HepG2 (cell line): ENCODE measurements around the gene GLYATL1B. TPM values are rescaled to one million over a fixed set of nuclear protein-coding genes. Genes with fewer than 3 reads are reported as not detected.
A peak's percentile ranks its signal among the peaks of the same experiment; 100 is the strongest.

Experiments used
- BHLHE40 ChIP-seq: IDR thresholded peaks from 2 replicates; pipeline ENCODE4 v1.6.1; 2011; ENCODE audit warnings: low read length, improper control_type of control experiment
- IRX3 ChIP-seq: sonication (generic); formaldehyde crosslinking; IDR thresholded peaks from 2 replicates; pipeline ENCODE4 v1.8.1; 2023; ENCODE audit warnings: mild to moderate bottlenecking, low read depth, missing genetic modification reagents, borderline replicate concordance
- MXI1 ChIP-seq: IDR thresholded peaks from 3 replicates; pipeline ENCODE4 v1.6.1; 2012; ENCODE audit warnings: low read depth, low read length, inconsistent platforms, borderline replicate concordance
- PHF21A ChIP-seq: sonication (generic); formaldehyde crosslinking; IDR thresholded peaks from 2 replicates; pipeline ENCODE4 v1.5.0; 2020; ENCODE audit warnings: mild to moderate bottlenecking, missing genetic modification reagents
- PHF8 ChIP-seq: sonication (generic); formaldehyde crosslinking; IDR thresholded peaks from 2 replicates; pipeline ENCODE4 v1.5.0; 2020; ENCODE audit warnings: missing genetic modification reagents
- ZNF296 ChIP-seq: sonication (generic); formaldehyde crosslinking; conservative IDR thresholded peaks from 2 replicates; pipeline ENCODE4 v1.5.0; 2020; ENCODE audit warnings: mild to moderate bottlenecking, missing genetic modification reagents
- ZNF510 ChIP-seq: sonication (generic); formaldehyde crosslinking; IDR thresholded peaks from 2 replicates; pipeline ENCODE4 v1.4.0; 2020; ENCODE audit warnings: low read depth, mild to moderate bottlenecking, missing genetic modification reagents
- ZNF556 ChIP-seq: sonication (generic); formaldehyde crosslinking; IDR thresholded peaks from 2 replicates; pipeline ENCODE4 v1.4.0; 2020; ENCODE audit warnings: mild to moderate bottlenecking, missing genetic modification reagents, borderline replicate concordance
- ZNF564 ChIP-seq: sonication (generic); formaldehyde crosslinking; IDR thresholded peaks from 2 replicates; pipeline ENCODE4 v1.8.1; 2023; ENCODE audit warnings: mild to moderate bottlenecking, missing genetic modification reagents
- ZNF790 ChIP-seq: sonication (generic); formaldehyde crosslinking; IDR thresholded peaks from 2 replicates; pipeline ENCODE4 v1.8.0; 2022; ENCODE audit warnings: missing genetic modification reagents, mild to moderate bottlenecking, borderline replicate concordance
- polyA plus RNA-seq, 8 experiments: library from polyadenylated mRNA; depleted of rRNA in 3 of 8; stranded (reverse) in 7 of 8; unstranded in 1 of 8; fragments of >200 nt; fragmentation: Illumina TruSeq in 4 of 8; extraction: Trizol in 4 of 8; gene quantifications; 2 replicates each; pipeline versions ENCODE4 v1.2.1 to v1.2.3, GENCODE V29; 2011 to 2016; ENCODE audit warnings: low read depth in 4 of 8, missing spikeins in 1 of 8, mixed read lengths in 1 of 8; ENCODE audit not compliant: insufficient read depth in 1 of 8
- total RNA-seq, 5 experiments: library from RNA; depleted of rRNA; stranded (reverse); fragments of >200 nt; fragmentation: Illumina TruSeq; extraction: Trizol; gene quantifications; 2 replicates each; pipeline ENCODE4 v1.2.3, GENCODE V29; 2016; ENCODE audit warnings: low read depth in 1 of 5
- TF ChIP-seq, protein P1 (sequence below): sonication (generic); formaldehyde crosslinking; IDR thresholded peaks from 2 replicates; pipeline ENCODE4 v1.4.0; 2020; ENCODE audit warnings: missing genetic modification reagents
- TF ChIP-seq, protein P2 (sequence below): sonication (generic); formaldehyde crosslinking; IDR thresholded peaks from 2 replicates; pipeline ENCODE4 v1.4.0; 2020; ENCODE audit warnings: missing genetic modification reagents
- TF ChIP-seq, protein P3 (sequence below): sonication (generic); formaldehyde crosslinking; conservative IDR thresholded peaks from 2 replicates; pipeline ENCODE4 v1.4.0; 2020; ENCODE audit warnings: missing genetic modification reagents
- TF ChIP-seq, protein P4 (sequence below): sonication (generic); formaldehyde crosslinking; IDR thresholded peaks from 2 replicates; pipeline ENCODE4 v1.4.0; 2020; ENCODE audit warnings: mild to moderate bottlenecking, low read depth, missing genetic modification reagents
- TF ChIP-seq, protein P5 (sequence below): sonication (generic); formaldehyde crosslinking; IDR thresholded peaks from 2 replicates; pipeline ENCODE4 v1.8.0; 2022; ENCODE audit warnings: missing genetic modification reagents, mild to moderate bottlenecking, moderate library complexity, borderline replicate concordance
- TF ChIP-seq, protein P6 (sequence below): IDR thresholded peaks from 2 replicates; pipeline ENCODE4 v1.6.1; 2016; ENCODE audit warnings: low read depth, control low read depth

The GLYATL1B gene
- total and polyA plus RNA-seq, 2 of the 13 experiments (the other 11 are each of a cell fraction or from before 2014, with no cell fraction given): not detected

DNA sequence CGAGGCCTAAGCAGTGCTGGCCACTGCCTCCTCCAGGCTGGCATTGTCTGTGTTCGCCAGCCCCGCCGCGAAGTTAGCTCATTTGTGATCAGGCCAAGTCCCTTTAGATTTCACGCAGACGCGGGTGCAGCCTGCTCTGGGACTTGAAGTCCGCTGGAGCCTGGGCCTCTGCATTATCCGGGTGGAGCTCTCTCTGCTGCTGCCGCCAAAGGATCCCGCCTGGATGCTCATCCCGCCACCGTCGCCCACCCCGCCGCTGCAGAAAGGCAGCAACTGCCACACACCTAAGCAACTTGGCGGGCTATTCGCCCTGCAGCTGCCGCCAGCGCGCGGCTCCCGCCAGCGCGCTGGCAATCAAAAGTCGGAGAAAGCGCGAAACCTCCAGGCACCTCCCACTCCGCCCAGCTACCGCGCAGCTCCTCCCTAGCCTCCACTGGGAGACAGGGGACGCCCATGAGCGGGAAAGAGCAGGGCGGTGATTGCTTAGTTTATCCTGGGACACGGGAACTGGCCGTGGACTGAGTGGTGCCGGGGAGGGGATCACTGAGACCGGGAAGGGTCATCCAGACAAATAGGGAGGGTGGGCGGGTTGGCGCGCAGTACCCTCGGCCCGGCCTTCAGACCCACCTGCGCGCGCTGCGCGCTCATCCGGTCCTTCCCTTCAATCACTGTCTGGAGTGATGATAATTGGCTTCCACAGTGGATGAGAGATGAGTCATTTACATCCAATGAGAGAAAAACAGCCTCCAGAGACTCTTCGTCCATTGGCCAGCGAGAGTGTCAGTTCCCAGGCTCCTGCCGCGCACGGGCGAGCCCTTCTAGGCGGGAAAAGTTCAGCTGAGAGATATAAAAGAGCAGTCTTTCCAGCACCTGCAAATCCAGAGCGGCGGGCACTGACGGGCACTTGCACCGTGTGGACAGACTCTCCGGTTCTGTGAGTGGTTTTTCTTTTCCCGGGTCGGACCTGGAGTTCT lies 20.5 kb downstream of the GLYATL1B start, which contains the start of gene FAM111B (continued):
- peak; percentile 57; the same call in 1 of the 2 replicates for TF ChIP-seq BHLHE40
- TF ChIP-seq, protein P1, sequence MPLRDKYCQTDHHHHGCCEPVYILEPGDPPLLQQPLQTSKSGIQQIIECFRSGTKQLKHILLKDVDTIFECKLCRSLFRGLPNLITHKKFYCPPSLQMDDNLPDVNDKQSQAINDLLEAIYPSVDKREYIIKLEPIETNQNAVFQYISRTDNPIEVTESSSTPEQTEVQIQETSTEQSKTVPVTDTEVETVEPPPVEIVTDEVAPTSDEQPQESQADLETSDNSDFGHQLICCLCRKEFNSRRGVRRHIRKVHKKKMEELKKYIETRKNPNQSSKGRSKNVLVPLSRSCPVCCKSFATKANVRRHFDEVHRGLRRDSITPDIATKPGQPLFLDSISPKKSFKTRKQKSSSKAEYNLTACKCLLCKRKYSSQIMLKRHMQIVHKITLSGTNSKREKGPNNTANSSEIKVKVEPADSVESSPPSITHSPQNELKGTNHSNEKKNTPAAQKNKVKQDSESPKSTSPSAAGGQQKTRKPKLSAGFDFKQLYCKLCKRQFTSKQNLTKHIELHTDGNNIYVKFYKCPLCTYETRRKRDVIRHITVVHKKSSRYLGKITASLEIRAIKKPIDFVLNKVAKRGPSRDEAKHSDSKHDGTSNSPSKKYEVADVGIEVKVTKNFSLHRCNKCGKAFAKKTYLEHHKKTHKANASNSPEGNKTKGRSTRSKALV: peak; percentile 79; the same call in 1 of the 2 replicates
- 0 out of 2 replicates have a peak, but pooled peaks have one; percentile 8 for TF ChIP-seq ZNF564 (CRISPR knock-in tag)
- TF ChIP-seq, protein P2, sequence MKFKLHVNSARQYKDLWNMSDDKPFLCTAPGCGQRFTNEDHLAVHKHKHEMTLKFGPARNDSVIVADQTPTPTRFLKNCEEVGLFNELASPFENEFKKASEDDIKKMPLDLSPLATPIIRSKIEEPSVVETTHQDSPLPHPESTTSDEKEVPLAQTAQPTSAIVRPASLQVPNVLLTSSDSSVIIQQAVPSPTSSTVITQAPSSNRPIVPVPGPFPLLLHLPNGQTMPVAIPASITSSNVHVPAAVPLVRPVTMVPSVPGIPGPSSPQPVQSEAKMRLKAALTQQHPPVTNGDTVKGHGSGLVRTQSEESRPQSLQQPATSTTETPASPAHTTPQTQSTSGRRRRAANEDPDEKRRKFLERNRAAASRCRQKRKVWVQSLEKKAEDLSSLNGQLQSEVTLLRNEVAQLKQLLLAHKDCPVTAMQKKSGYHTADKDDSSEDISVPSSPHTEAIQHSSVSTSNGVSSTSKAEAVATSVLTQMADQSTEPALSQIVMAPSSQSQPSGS (CRISPR knock-in tag): peak; percentile 81
- 0 out of 3 replicates have a peak, but pooled peaks have one; percentile 4 for TF ChIP-seq MXI1
- TF ChIP-seq, protein P3, sequence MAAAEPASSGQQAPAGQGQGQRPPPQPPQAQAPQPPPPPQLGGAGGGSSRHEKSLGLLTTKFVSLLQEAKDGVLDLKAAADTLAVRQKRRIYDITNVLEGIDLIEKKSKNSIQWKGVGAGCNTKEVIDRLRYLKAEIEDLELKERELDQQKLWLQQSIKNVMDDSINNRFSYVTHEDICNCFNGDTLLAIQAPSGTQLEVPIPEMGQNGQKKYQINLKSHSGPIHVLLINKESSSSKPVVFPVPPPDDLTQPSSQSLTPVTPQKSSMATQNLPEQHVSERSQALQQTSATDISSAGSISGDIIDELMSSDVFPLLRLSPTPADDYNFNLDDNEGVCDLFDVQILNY (CRISPR knock-in tag): peak; percentile 55; the same call in 1 of the 2 replicates
- peak; percentile 89 for TF ChIP-seq PHF21A
- TF ChIP-seq, protein P4, sequence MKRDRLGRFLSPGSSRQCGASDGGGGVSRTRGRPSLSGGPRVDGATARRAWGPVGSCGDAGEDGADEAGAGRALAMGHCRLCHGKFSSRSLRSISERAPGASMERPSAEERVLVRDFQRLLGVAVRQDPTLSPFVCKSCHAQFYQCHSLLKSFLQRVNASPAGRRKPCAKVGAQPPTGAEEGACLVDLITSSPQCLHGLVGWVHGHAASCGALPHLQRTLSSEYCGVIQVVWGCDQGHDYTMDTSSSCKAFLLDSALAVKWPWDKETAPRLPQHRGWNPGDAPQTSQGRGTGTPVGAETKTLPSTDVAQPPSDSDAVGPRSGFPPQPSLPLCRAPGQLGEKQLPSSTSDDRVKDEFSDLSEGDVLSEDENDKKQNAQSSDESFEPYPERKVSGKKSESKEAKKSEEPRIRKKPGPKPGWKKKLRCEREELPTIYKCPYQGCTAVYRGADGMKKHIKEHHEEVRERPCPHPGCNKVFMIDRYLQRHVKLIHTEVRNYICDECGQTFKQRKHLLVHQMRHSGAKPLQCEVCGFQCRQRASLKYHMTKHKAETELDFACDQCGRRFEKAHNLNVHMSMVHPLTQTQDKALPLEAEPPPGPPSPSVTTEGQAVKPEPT (CRISPR knock-in tag): 0 out of 2 replicates have a peak, but pooled peaks have one; percentile 25
- TF ChIP-seq ZNF296 (CRISPR knock-in tag): no peak
- TF ChIP-seq, protein P5, sequence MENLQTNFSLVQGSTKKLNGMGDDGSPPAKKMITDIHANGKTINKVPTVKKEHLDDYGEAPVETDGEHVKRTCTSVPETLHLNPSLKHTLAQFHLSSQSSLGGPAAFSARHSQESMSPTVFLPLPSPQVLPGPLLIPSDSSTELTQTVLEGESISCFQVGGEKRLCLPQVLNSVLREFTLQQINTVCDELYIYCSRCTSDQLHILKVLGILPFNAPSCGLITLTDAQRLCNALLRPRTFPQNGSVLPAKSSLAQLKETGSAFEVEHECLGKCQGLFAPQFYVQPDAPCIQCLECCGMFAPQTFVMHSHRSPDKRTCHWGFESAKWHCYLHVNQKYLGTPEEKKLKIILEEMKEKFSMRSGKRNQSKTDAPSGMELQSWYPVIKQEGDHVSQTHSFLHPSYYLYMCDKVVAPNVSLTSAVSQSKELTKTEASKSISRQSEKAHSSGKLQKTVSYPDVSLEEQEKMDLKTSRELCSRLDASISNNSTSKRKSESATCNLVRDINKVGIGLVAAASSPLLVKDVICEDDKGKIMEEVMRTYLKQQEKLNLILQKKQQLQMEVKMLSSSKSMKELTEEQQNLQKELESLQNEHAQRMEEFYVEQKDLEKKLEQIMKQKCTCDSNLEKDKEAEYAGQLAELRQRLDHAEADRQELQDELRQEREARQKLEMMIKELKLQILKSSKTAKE (CRISPR knock-in tag): 0 out of 2 replicates have a peak, but pooled peaks have one; percentile 12
- TF ChIP-seq ZNF556: no peak
- TF ChIP-seq, protein P6, sequence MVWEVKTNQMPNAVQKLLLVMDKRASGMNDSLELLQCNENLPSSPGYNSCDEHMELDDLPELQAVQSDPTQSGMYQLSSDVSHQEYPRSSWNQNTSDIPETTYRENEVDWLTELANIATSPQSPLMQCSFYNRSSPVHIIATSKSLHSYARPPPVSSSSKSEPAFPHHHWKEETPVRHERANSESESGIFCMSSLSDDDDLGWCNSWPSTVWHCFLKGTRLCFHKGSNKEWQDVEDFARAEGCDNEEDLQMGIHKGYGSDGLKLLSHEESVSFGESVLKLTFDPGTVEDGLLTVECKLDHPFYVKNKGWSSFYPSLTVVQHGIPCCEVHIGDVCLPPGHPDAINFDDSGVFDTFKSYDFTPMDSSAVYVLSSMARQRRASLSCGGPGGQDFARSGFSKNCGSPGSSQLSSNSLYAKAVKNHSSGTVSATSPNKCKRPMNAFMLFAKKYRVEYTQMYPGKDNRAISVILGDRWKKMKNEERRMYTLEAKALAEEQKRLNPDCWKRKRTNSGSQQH: 0 out of 2 replicates have a peak, but pooled peaks have one; percentile 31
- TF ChIP-seq IRX3: 0 out of 2 replicates have a peak, but pooled peaks have one; percentile 33
- TF ChIP-seq ZNF510 (CRISPR knock-in tag): peak; percentile 44; the same call in 1 of the 2 replicates
- no peak for TF ChIP-seq ZNF790 (CRISPR knock-in tag)
- TF ChIP-seq PHF8 (CRISPR knock-in tag): peak; percentile 24; the same call in 1 of the 2 replicates
